Thoracic aorta (tissue), 2 donors: ENCODE measurements around the gene LIN7C. TPM values are rescaled to one million over a fixed set of nuclear protein-coding genes. Genes with fewer than 3 reads are reported as not detected.

ENCODE experiments used
- ATAC-seq: fragments of 150-250 bp; one replicate; pipeline ENCODE4 v1.8.0; 2017; ENCODE audit warnings: low read depth; ENCODE audit not compliant: insufficient number of reproducible peaks, low FRiP score
- DNase-seq: peaks from one replicate; pipeline ENCODE4 v3.0.0-alpha.2; 2020; ENCODE audit warnings: low spot score
- H3K27ac ChIP-seq, 2 donors: fragments of 200-600 bp; sonication (generic); 1 replicate in 1 of 2; 2 replicates in 1 of 2; pipeline ENCODE4 v1.5.1; 2016; ENCODE audit warnings: mild to moderate bottlenecking in 2 of 2, moderate library complexity in 2 of 2
- H3K27me3 ChIP-seq: fragments of 200-600 bp; sonication (generic); replicated peaks from 2 replicates; pipeline ENCODE4 v1.6.0; 2016; ENCODE audit warnings: mild to moderate bottlenecking; ENCODE audit not compliant: insufficient read depth
- H3K36me3 ChIP-seq: fragments of 200-600 bp; sonication (generic); one replicate; pipeline ENCODE4 v1.5.1; 2016
- H3K4me1 ChIP-seq, 2 donors: fragments of 200-600 bp; sonication (generic); 1 replicate in 1 of 2; 2 replicates in 1 of 2; pipeline versions ENCODE4 v1.5.1 to v1.6.0; 2016; ENCODE audit warnings: low read depth in 2 of 2, mild to moderate bottlenecking in 1 of 2; ENCODE audit not compliant: control insufficient read depth in 1 of 2
- H3K4me3 ChIP-seq: fragments of 200-600 bp; sonication (generic); 2 replicates; pipeline ENCODE4 v1.5.1; 2016; ENCODE audit warnings: mild to moderate bottlenecking
- H3K9me3 ChIP-seq: fragments of 200-600 bp; sonication (generic); 2 replicates; pipeline ENCODE4 v1.5.1; 2016
- CTCF ChIP-seq: fragments of 200-600 bp; sonication (generic); IDR thresholded peaks from one replicate; pipeline ENCODE4 v1.5.1; 2019; ENCODE audit warnings: antibody characterized with exemption
- total RNA-seq, 2 donors: library from RNA; depleted of rRNA; stranded (reverse); fragments of >200 nt; gene quantifications; one replicate each; pipeline versions ENCODE4 v1.1.0 to v1.2.3, GENCODE V29; 2016

Gene LIN7C
- total RNA-seq, 2 donors from 2014 or later: 26.9 to 51.3 TPM

GRCh38 chr11:27477831-27478230, 28.7 kb downstream of the LIN7C start:
- ATAC-seq: no peak
- TF ChIP-seq CTCF: no peak

GRCh38 chr11:27477243-27477642, 29.3 kb downstream of the LIN7C start:
- Histone ChIP-seq H3K27me3 (no peaks in the 10 kb centered on the region), H3K4me1 (no peaks in the 10 kb centered on the region), H3K9me3 (no peaks in the 10 kb centered on the region), H3K27ac (no peak overlapping the region), H3K36me3 (no peaks in the 10 kb centered on the region), H3K4me3 (no peak overlapping the region)
- TF ChIP-seq CTCF: no peak
- DNase-seq (no peak), ATAC-seq (no peak)

More at GRCh38 chr11:27477831-27478230, 28.7 kb downstream of the LIN7C start:
- H3K27ac ChIP-seq: no peak overlapping the region
- no peaks in the 10 kb centered on the region for H3K36me3 ChIP-seq
- no peaks in the 10 kb centered on the region for H3K27me3 ChIP-seq
- no peak for DNase-seq
- no peak overlapping the region for H3K4me3 ChIP-seq
- no peaks in the 10 kb centered on the region for H3K4me1 ChIP-seq
- H3K9me3 ChIP-seq: no peaks in the 10 kb centered on the region

GRCh38 chr11:27475622-27476021, 30.9 kb downstream of the LIN7C start:
- Histone ChIP-seq H3K9me3 (no peaks in the 10 kb centered on the region), H3K36me3 (no peaks in the 10 kb centered on the region), H3K4me3 (no peak overlapping the region), H3K27me3 (no peaks in the 10 kb centered on the region), H3K27ac (no peak overlapping the region), H3K4me1 (peaks cover 2 to 5% of the 10 kb centered on the region in 2 donors)
- ATAC-seq (no peak), DNase-seq (no peak)
- TF ChIP-seq CTCF: no peak

- ATAC-seq (no peak), DNase-seq (no peak)
- H3K36me3 ChIP-seq: no peaks in the 10 kb centered on the region
- peaks cover 18 to 31% of the 10 kb centered on the region in 2 donors for H3K4me1 ChIP-seq
- no peaks in the 10 kb centered on the region for H3K9me3 ChIP-seq
- H3K4me3 ChIP-seq: peak overlapping the region; percentile 85
- TF ChIP-seq CTCF: no peak
- peak overlapping the region in 1 of 2 donors; percentile 42 for H3K27ac ChIP-seq
- no peaks in the 10 kb centered on the region for H3K27me3 ChIP-seq
Observed at GRCh38 chr11:27473017-27473406, 33.6 kb downstream of the LIN7C start.

GRCh38 chr11:27472398-27473016, 34.1 kb downstream of the LIN7C start, which contains the start of gene LGR4:
Gene LGR4, minus strand, starts transcription at chr11:27472790. Its CDS starts 488 bp downstream, at chr11:27472302.
- Histone ChIP-seq H3K4me1 (peaks cover 18 to 35% of the 10 kb centered on the region in 2 donors), H3K27me3 (no peaks in the 10 kb centered on the region), H3K36me3 (no peaks in the 10 kb centered on the region), H3K9me3 (no peaks in the 10 kb centered on the region), H3K27ac (peak within 1 kb of the TSS; percentile 87 to 88), H3K4me3 (peak within 1 kb of the TSS; percentile 85)
- ATAC-seq: peak; percentile 75
- TF ChIP-seq CTCF: no peak
- DNase-seq: peak; percentile 89
